B cell (primary cell): ENCODE results near the gene SNX22. TPM values are rescaled to one million over a fixed set of nuclear protein-coding genes. Genes with fewer than 3 reads are reported as not detected.

Experiments
- ATAC-seq: fragments of 200-7000 bp; cut with Tn5 transposase; one replicate; pipeline ENCODE4 v1.10.0; 2021; ENCODE audit warnings: low read depth, mild to moderate bottlenecking, moderate number of reproducible peaks, moderate library complexity
- CTCF ChIA-PET: fragments of 350-600 bp; sonication (Branson Sonifier 250); formaldehyde crosslinking; loops from one replicate; lab custom pipeline; 2021; ENCODE audit warnings: antibody characterized with exemption, inconsistent platforms; lab: Charles Lee
- POLR2A ChIA-PET: fragments of 350-600 bp; sonication (Branson Sonifier 250); formaldehyde crosslinking; loops from one replicate; lab custom pipeline; 2021; ENCODE audit warnings: antibody characterized with exemption; lab: Charles Lee
- DNase-seq: peaks from one replicate; pipeline ENCODE4 v3.0.0; 2013
- H2AFZ ChIP-seq: 2 replicates; pipeline ENCODE4 v1.6.1; 2012; ENCODE audit warnings: mild to moderate bottlenecking, low read depth, low read length; ENCODE audit not compliant: insufficient read depth, poor library complexity, severe bottlenecking
- H3K27ac ChIP-seq, 2 donors: 1 replicate in 1 of 2; 2 replicates in 1 of 2; pipeline ENCODE4 v1.5.1; 2012 to 2013; ENCODE audit warnings: low read length in 2 of 2, mild to moderate bottlenecking in 2 of 2, moderate library complexity in 1 of 2
- H3K27me3 ChIP-seq, 4 experiments: fragments of 200-600 bp in 1 of 4; sonication (generic) in 1 of 4; replicated peaks in 1 of 4; 1 replicate in 2 of 4; 2 replicates in 2 of 4; pipeline versions ENCODE4 v1.6.1 to v1.7.0; 2013 to 2016; ENCODE audit warnings: low read length in 3 of 4, mild to moderate bottlenecking in 2 of 4, mixed read lengths in 1 of 4, moderate library complexity in 1 of 4; ENCODE audit not compliant: insufficient read depth in 4 of 4, control insufficient read depth in 3 of 4; ENCODE audit errors: control extremely low read depth in 1 of 4
- H3K36me3 ChIP-seq, 2 experiments: replicated peaks in 1 of 2; 1 replicate in 1 of 2; 2 replicates in 1 of 2; pipeline versions ENCODE4 v1.6.1 to v1.7.1; 2013; ENCODE audit warnings: low read length in 1 of 2; ENCODE audit not compliant: insufficient read depth in 2 of 2, control insufficient read depth in 1 of 2; ENCODE audit errors: control extremely low read depth in 1 of 2, extremely low read depth in 1 of 2
- H3K4me1 ChIP-seq, 2 donors: fragments of 200-600 bp in 1 of 2; sonication (generic) in 1 of 2; 1 replicate in 1 of 2; 2 replicates in 1 of 2; pipeline versions ENCODE4 v1.5.1 to v1.6.1; 2013 to 2017; ENCODE audit warnings: low read length in 2 of 2; ENCODE audit not compliant: control insufficient read depth in 2 of 2, insufficient read depth in 2 of 2
- H3K4me2 ChIP-seq: replicated peaks from 2 replicates; pipeline ENCODE3; 2012; ENCODE audit warnings: mild to moderate bottlenecking, low read depth, low read length; ENCODE audit not compliant: poor library complexity, severe bottlenecking
- H3K4me3 ChIP-seq, 5 experiments: fragments of 200-600 bp in 1 of 5; sonication (generic) in 1 of 5; 1 replicate in 3 of 5; 2 replicates in 2 of 5; pipeline versions ENCODE4 v1.5.1 to v1.7.0; 2011 to 2016; ENCODE audit warnings: low read length in 4 of 5, mild to moderate bottlenecking in 4 of 5, low read depth in 2 of 5, control low read depth in 1 of 5, moderate library complexity in 1 of 5; ENCODE audit not compliant: insufficient read depth in 1 of 5; ENCODE audit errors: control extremely low read depth in 1 of 5, extremely low read depth in 1 of 5
- H3K79me2 ChIP-seq: fragments of 200-600 bp; sonication (generic); one replicate; pipeline ENCODE4 v1.6.0; 2016; ENCODE audit warnings: low read length; ENCODE audit not compliant: control insufficient read depth, insufficient read depth
- H3K9ac ChIP-seq: fragments of 200-600 bp; sonication (generic); 2 replicates; pipeline ENCODE4 v1.6.1; 2017; ENCODE audit warnings: mild to moderate bottlenecking, low read length, moderate library complexity
- H3K9me3 ChIP-seq, 3 donors: one replicate each; pipeline versions ENCODE4 v1.6.1 to v1.7.1; 2013; ENCODE audit warnings: low read length in 2 of 3; ENCODE audit not compliant: control insufficient read depth in 2 of 3, insufficient read depth in 1 of 3; ENCODE audit errors: control extremely low read depth in 1 of 3
- H4K20me1 ChIP-seq: 2 replicates; pipeline ENCODE4 v1.6.0; 2012; ENCODE audit warnings: mild to moderate bottlenecking, low read length; ENCODE audit not compliant: insufficient read depth, control insufficient read depth, poor library complexity, severe bottlenecking
- H3K27ac Mint-ChIP-seq: one replicate; pipeline ENCODE4 v1.8.0; 2021; ENCODE audit warnings: mixed read lengths
- H3K27me3 Mint-ChIP-seq: one replicate; pipeline ENCODE4 v1.8.0; 2021; ENCODE audit warnings: mixed read lengths
- H3K4me1 Mint-ChIP-seq: one replicate; pipeline ENCODE4 v1.8.0; 2021; ENCODE audit warnings: mixed read lengths
- H3K4me3 Mint-ChIP-seq: one replicate; pipeline ENCODE4 v1.8.0; 2021; ENCODE audit warnings: mixed read lengths
- H3K9me3 Mint-ChIP-seq: one replicate; pipeline ENCODE4 v1.8.0; 2022; ENCODE audit warnings: mixed read lengths; ENCODE audit not compliant: insufficient read depth
- EZH2 ChIP-seq: IDR thresholded peaks from 2 replicates; pipeline ENCODE4 v1.6.1; 2012; ENCODE audit warnings: borderline replicate concordance, low read depth, mild to moderate bottlenecking, moderate library complexity, low read length; ENCODE audit not compliant: insufficient read depth, poor library complexity, severe bottlenecking
- WGBS: methylation state at CpG from one replicate; pipeline ENCODE4 v1.1.5; 2013; ENCODE audit warnings: missing lambda C conversion rate; ENCODE audit not compliant: insufficient coverage; 5-methylcytosine and 5-hydroxymethylcytosine counted together
- intact Hi-C: fragments of 100-400 bp; cut with micrococcal nuclease; formaldehyde crosslinking; loops from one replicate; pipeline ENCODE4 v1.10.0; 2022
- polyA plus RNA-seq: library from polyadenylated mRNA; depleted of rRNA; stranded (reverse); fragments of >200 nt; gene quantifications from 2 replicates; pipeline ENCODE4 v1.2.3, GENCODE V29; 2012
- total RNA-seq, 2 donors: library from RNA; stranded (reverse); fragments of 120-200 nt in 1 of 2; gene quantifications; 1 replicate in 1 of 2; 2 replicates in 1 of 2; pipeline versions ENCODE4 v1.2.3 to v1.2.4, GENCODE V29; 2013 to 2022
- TF ChIP-seq, protein P1 (sequence below): fragments of 200-600 bp; IDR thresholded peaks from one replicate; pipeline ENCODE4 v1.8.0; 2022; ENCODE audit warnings: antibody characterized with exemption, mild to moderate bottlenecking

SNX22 gene
- total and polyA plus RNA-seq, 2 donors (not counting 1 experiment from before 2014, with no cell fraction given): 44.9 to 305 TPM

DNA sequence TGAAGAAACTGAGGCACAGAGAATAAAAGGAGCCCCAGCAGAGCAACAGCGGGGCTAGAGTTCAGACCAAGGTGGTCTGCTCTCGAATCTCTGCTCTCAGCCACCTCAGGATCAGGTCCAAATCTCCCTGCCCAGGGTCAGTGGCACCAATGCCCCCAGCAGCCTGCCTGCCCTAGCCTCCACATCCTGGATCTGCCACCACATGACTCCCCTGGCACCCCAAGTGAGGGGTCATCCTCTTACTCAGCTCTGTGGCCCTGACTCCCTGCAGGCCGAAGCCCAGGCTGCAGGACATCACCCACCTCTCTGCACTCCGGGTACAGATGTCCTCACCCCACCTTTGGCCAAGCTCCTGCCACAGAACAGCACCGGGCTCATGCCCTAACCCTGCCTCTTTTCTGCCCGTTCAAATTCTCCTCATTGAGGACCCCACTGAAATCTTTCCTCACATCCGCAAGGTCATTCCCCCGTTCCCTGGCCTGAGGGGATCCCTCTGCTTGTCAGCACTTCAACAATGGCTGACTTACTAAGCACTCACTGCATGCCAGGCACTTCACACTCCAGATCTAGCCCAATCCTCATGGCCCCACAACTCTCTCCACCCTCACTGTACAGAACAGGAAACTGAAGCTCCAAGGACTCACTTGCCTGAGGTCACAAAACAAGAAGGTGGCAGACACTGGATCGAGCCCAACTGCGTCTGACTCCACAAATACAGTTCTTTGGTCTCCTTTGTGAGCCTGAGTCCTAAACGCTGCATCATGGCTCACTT is 7.0 kb downstream of the SNX22 start:
- H3K9ac ChIP-seq: no peak overlapping the region
- peaks cover 39 to 72% of the 10 kb centered on the region in 2 donors for H3K4me1 ChIP-seq
- ChIA-PET CTCF (no interaction called here), POLR2A (no interaction called here)
- H3K27me3 ChIP-seq: no peaks in the 10 kb centered on the region
- Mint-ChIP-seq H3K4me3 (no peak overlapping the region), H3K9me3 (no peaks in the 10 kb centered on the region), H3K27me3 (no peaks in the 10 kb centered on the region), H3K27ac (peak overlapping the region; percentile 62), H3K4me1 (peaks cover 67% of the 10 kb centered on the region)
- H3K27ac ChIP-seq: peak overlapping the region in 1 of 2 donors; percentile 72
- no peak overlapping the region for H2AFZ ChIP-seq
- intact Hi-C loops: no loop called here
- H4K20me1 ChIP-seq: peaks cover 75% of the 10 kb centered on the region
- 94% methylated on average over 9 of the region's 11 CpGs for WGBS
- TF ChIP-seq, protein P1, sequence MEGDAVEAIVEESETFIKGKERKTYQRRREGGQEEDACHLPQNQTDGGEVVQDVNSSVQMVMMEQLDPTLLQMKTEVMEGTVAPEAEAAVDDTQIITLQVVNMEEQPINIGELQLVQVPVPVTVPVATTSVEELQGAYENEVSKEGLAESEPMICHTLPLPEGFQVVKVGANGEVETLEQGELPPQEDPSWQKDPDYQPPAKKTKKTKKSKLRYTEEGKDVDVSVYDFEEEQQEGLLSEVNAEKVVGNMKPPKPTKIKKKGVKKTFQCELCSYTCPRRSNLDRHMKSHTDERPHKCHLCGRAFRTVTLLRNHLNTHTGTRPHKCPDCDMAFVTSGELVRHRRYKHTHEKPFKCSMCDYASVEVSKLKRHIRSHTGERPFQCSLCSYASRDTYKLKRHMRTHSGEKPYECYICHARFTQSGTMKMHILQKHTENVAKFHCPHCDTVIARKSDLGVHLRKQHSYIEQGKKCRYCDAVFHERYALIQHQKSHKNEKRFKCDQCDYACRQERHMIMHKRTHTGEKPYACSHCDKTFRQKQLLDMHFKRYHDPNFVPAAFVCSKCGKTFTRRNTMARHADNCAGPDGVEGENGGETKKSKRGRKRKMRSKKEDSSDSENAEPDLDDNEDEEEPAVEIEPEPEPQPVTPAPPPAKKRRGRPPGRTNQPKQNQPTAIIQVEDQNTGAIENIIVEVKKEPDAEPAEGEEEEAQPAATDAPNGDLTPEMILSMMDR: no peak
- no peak for TF ChIP-seq EZH2
- no peak overlapping the region for H3K4me3 ChIP-seq
- H3K9me3 ChIP-seq: no peaks in the 10 kb centered on the region
- no peak for DNase-seq
- peaks cover 74% of the 10 kb centered on the region for H3K79me2 ChIP-seq
- H3K4me2 ChIP-seq: peak overlapping the region; percentile 5
- H3K36me3 ChIP-seq: peaks cover 8 to 80% of the 10 kb centered on the region in 2 experiments
- no peak for ATAC-seq
